A549 (cell line): ENCODE measurements around the gene RAPGEF4. TPM values are rescaled to one million over a fixed set of nuclear protein-coding genes. Genes with fewer than 3 reads are reported as not detected.

Experiments used
- ATAC-seq, 2 experiments: fragments of 200-7000 bp in 1 of 2; fragments of >200 bp in 1 of 2; cut with Nextera tagmentation in 1 of 2; cut with Tn5 transposase in 1 of 2; 3 replicates each; pipeline versions ENCODE4 v1.8.0 to v1.9.1; 2018 to 2020; ENCODE audit warnings: mild to moderate bottlenecking in 1 of 2, moderate library complexity in 1 of 2
- CTCF ChIA-PET: fragments of 300-600 bp; sonication (Branson Sonifier 250); formaldehyde crosslinking; extraction: SDS; loops from one replicate; lab custom pipeline; 2021; ENCODE audit warnings: antibody characterized with exemption, inconsistent platforms; lab: Yijun Ruan, JAX
- POLR2A ChIA-PET: fragments of 350-600 bp; formaldehyde crosslinking; extraction: SDS; loops from one replicate; lab custom pipeline; 2021; ENCODE audit warnings: antibody characterized with exemption, inconsistent platforms; lab: Yijun Ruan, JAX
- DNase-seq, 2 experiments: peaks; one replicate each; pipeline versions ENCODE4 v3.0.0 to v3.0.0-alpha.2; 2011 to 2016; ENCODE audit warnings: low read depth in 1 of 2, low spot score in 1 of 2
- FAIRE-seq: peaks from 2 replicates; lab custom pipeline; 2011; peaks lifted over from hg19 to GRCh38; lab: Jason Lieb, UNC
- H3K27ac ChIP-seq, 2 experiments: fragments of >200 bp; sonication (Bioruptor Twin); formaldehyde crosslinking; 3 replicates each; pipeline ENCODE4 v1.5.1; 2016 to 2017
- H3K4me1 ChIP-seq: fragments of >200 bp; sonication (Bioruptor Twin); formaldehyde crosslinking; 3 replicates; pipeline ENCODE4 v1.6.1; 2016
- H3K4me2 ChIP-seq: fragments of >200 bp; sonication (Bioruptor Twin); formaldehyde crosslinking; 3 replicates; pipeline ENCODE4 v1.6.1; 2016
- H3K4me3 ChIP-seq: fragments of >200 bp; sonication (Bioruptor Twin); formaldehyde crosslinking; 3 replicates; pipeline ENCODE4 v1.5.1; 2016
- H3K9me3 ChIP-seq: fragments of >200 bp; sonication (Bioruptor Twin); formaldehyde crosslinking; 3 replicates; pipeline ENCODE4 v1.6.1; 2016
- BHLHE40 ChIP-seq: IDR thresholded peaks from 2 replicates; pipeline ENCODE4 v1.6.1; 2012; ENCODE audit warnings: low read depth, low read length, inconsistent platforms
- CBX2 ChIP-seq: fragments of 200-600 bp; sonication (generic); IDR thresholded peaks from 2 replicates; pipeline ENCODE4 v1.6.1; 2016; ENCODE audit warnings: low read depth, mild to moderate bottlenecking, borderline replicate concordance
- CEBPB ChIP-seq, 2 experiments: fragments of >200 bp in 1 of 2; sonication (Bioruptor Twin) in 1 of 2; formaldehyde crosslinking in 1 of 2; IDR thresholded peaks; 2 replicates each; pipeline ENCODE4 v1.6.1; 2012 to 2016
- EHMT2 ChIP-seq: fragments of 200-600 bp; sonication (generic); IDR thresholded peaks from 2 replicates; pipeline ENCODE4 v1.6.1; 2016; ENCODE audit warnings: antibody characterized with exemption, low read depth, mild to moderate bottlenecking, moderate library complexity
- FOSL2 ChIP-seq, 2 experiments: fragments of 450-650 bp in 1 of 2; fragments of >200 bp in 1 of 2; sonication (Bioruptor Twin) in 1 of 2; formaldehyde crosslinking; IDR thresholded peaks; 2 replicates each; pipeline versions ENCODE4 v1.5.0 to v1.6.1; 2016 to 2020; ENCODE audit warnings: mild to moderate bottlenecking in 1 of 2, moderate library complexity in 1 of 2
- GATA3 ChIP-seq: IDR thresholded peaks from 2 replicates; pipeline ENCODE4 v1.6.1; 2012; ENCODE audit warnings: borderline replicate concordance
- JUN ChIP-seq, 2 experiments: fragments of >200 bp; sonication (Bioruptor Twin); formaldehyde crosslinking; IDR thresholded peaks; 2 replicates in 1 of 2; 3 replicates in 1 of 2; pipeline ENCODE4 v1.6.1; 2016 to 2017
- JUNB ChIP-seq: fragments of >200 bp; sonication (Bioruptor Twin); formaldehyde crosslinking; IDR thresholded peaks from 2 replicates; pipeline ENCODE4 v1.6.1; 2016
- KDM5A ChIP-seq: fragments of 200-600 bp; sonication (generic); IDR thresholded peaks from 2 replicates; pipeline ENCODE4 v1.6.1; 2016; ENCODE audit warnings: antibody characterized with exemption, mild to moderate bottlenecking
- NPAS2 ChIP-seq: fragments of 250-450 bp; sonication (Bioruptor Pico); IDR thresholded peaks from 2 replicates; pipeline ENCODE4 v1.8.0; 2022; ENCODE audit warnings: mild to moderate bottlenecking, moderate library complexity, borderline replicate concordance
- POLR2A ChIP-seq: IDR thresholded peaks from 2 replicates; pipeline ENCODE4 v1.6.1; 2012; ENCODE audit warnings: mild to moderate bottlenecking, low read length
- RAD21 ChIP-seq, 2 experiments: fragments of >200 bp in 1 of 2; sonication (Bioruptor Twin) in 1 of 2; formaldehyde crosslinking in 1 of 2; IDR thresholded peaks in 1 of 2; conservative IDR thresholded peaks in 1 of 2; 2 replicates in 1 of 2; 3 replicates in 1 of 2; pipeline ENCODE4 v1.6.1; 2012 to 2018; ENCODE audit warnings: inconsistent platforms in 1 of 2
- ZC3H11A ChIP-seq: fragments of 450-650 bp; IDR thresholded peaks from 2 replicates; pipeline ENCODE4 v1.6.1; 2014; ENCODE audit warnings: antibody characterized with exemption, mild to moderate bottlenecking
- ZFP36 ChIP-seq: fragments of 450-650 bp; IDR thresholded peaks from 2 replicates; pipeline ENCODE4 v1.6.1; 2014; ENCODE audit warnings: borderline replicate concordance; ENCODE audit not compliant: partially characterized antibody
- ZNF302 ChIP-seq: fragments of 250-450 bp; sonication (Bioruptor Pico); IDR thresholded peaks from 2 replicates; pipeline ENCODE4 v1.9.0; 2021; ENCODE audit warnings: inconsistent platforms, mild to moderate bottlenecking, moderate library complexity
- WGBS: methylation state at CpG from one replicate; pipeline ENCODE4 v1.1.6; 2017; ENCODE audit errors: missing lambda C conversion rate; 5-methylcytosine and 5-hydroxymethylcytosine counted together
- polyA plus RNA-seq, 4 experiments: library from polyadenylated mRNA; depleted of rRNA in 3 of 4; stranded (reverse); fragments of >200 nt; fragmentation: RNase III in 1 of 4; extraction: RNeasy Plus Mini Kit Qiagen cat#74134 plus additional on column Dnase treatment in 1 of 4; gene quantifications; 2 replicates in 3 of 4; 3 replicates in 1 of 4; pipeline ENCODE4 v1.2.3, GENCODE V29; 2011 to 2017
- TF ChIP-seq, protein P1 (sequence below): fragments of >200 bp; sonication (Bioruptor Twin); formaldehyde crosslinking; IDR thresholded peaks from 3 replicates; pipeline ENCODE4 v1.5.1; 2016
- TF ChIP-seq, protein P2 (sequence below): IDR thresholded peaks from 2 replicates; pipeline ENCODE4 v1.6.1; 2012
- TF ChIP-seq, protein P3 (sequence below): fragments of 200-600 bp; sonication (generic); IDR thresholded peaks from 2 replicates; pipeline ENCODE4 v1.6.1; 2016; ENCODE audit warnings: antibody characterized with exemption, mild to moderate bottlenecking, moderate library complexity
- TF ChIP-seq, protein P4 (sequence below): IDR thresholded peaks from 2 replicates; pipeline ENCODE4 v1.6.1; 2012

Gene RAPGEF4
- polyA plus RNA-seq, 2 of the 4 experiments (the other 2 are of a cell fraction), result 0.18 to 1.1 TPM

GRCh38 chr2:173077506-173078177 is 342.0 kb downstream of the RAPGEF4 start:
- Histone ChIP-seq H3K27ac (peak overlapping the region; percentile 73 to 98), H3K4me2 (peak overlapping the region; percentile 98), H3K9me3 (no peaks in the 10 kb centered on the region), H3K4me3 (peak overlapping the region; percentile 88), H3K4me1 (peaks cover 37% of the 10 kb centered on the region)
- FAIRE-seq (no peak), ATAC-seq (no peak), DNase-seq (no peak)
- ChIA-PET POLR2A (interaction anchor here (1.2 to 1.3 kb wide), 2 partner anchors 28 to 82 kb away, joined by 4 read pairs; no protein-coding TSS in a partner anchor), CTCF (interaction anchor here (2.5 to 2.8 kb wide), 2 partner anchors 50 to 132 kb away, joined by 11 to 18 read pairs; no protein-coding TSS in a partner anchor)
- TF ChIP-seq, protein P1, sequence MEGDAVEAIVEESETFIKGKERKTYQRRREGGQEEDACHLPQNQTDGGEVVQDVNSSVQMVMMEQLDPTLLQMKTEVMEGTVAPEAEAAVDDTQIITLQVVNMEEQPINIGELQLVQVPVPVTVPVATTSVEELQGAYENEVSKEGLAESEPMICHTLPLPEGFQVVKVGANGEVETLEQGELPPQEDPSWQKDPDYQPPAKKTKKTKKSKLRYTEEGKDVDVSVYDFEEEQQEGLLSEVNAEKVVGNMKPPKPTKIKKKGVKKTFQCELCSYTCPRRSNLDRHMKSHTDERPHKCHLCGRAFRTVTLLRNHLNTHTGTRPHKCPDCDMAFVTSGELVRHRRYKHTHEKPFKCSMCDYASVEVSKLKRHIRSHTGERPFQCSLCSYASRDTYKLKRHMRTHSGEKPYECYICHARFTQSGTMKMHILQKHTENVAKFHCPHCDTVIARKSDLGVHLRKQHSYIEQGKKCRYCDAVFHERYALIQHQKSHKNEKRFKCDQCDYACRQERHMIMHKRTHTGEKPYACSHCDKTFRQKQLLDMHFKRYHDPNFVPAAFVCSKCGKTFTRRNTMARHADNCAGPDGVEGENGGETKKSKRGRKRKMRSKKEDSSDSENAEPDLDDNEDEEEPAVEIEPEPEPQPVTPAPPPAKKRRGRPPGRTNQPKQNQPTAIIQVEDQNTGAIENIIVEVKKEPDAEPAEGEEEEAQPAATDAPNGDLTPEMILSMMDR, result no peak
- TF ChIP-seq CEBPB (IDR thresholded peaks at IDR 0.05) (peak; percentile 2 to 11; a peak in 1 of 4 replicates), POLR2A (no peak), CBX2 (no peak), KDM5A (no peak), EHMT2 (no peak)
- WGBS, result 8% methylated on average over 5 of the region's 5 CpGs

- peak overlapping the region; percentile 73 to 98; a peak in 4 of 6 replicates for H3K27ac ChIP-seq
- 77% methylated on average over 3 of the region's 3 CpGs for WGBS
- POLR2A ChIA-PET, result interaction anchor here (0.6 to 1.2 kb wide), 2 partner anchors 30 to 862 kb away, joined by 4 read pairs; no protein-coding TSS in a partner anchor
- no peak for FAIRE-seq
- peaks cover 52% of the 10 kb centered on the region for H3K4me1 ChIP-seq
- DNase-seq, result no peak
- CTCF ChIA-PET, result interaction anchor here (0.6 to 2.8 kb wide), 5 partner anchors 18 to 159 kb away, joined by 3 to 18 read pairs (median 3); no protein-coding TSS in a partner anchor
- H3K9me3 ChIP-seq, result no peaks in the 10 kb centered on the region
- no peak for ATAC-seq
- TF ChIP-seq ZC3H11A, result no peak
- TF ChIP-seq ZNF302 (CRISPR knock-in tag), result no peak
- H3K4me3 ChIP-seq, result no peak overlapping the region
- H3K4me2 ChIP-seq, result peak overlapping the region; percentile 98
These were observed 343.5 kb downstream of the RAPGEF4 start for GRCh38 chr2:173079141-173079540.

DNA sequence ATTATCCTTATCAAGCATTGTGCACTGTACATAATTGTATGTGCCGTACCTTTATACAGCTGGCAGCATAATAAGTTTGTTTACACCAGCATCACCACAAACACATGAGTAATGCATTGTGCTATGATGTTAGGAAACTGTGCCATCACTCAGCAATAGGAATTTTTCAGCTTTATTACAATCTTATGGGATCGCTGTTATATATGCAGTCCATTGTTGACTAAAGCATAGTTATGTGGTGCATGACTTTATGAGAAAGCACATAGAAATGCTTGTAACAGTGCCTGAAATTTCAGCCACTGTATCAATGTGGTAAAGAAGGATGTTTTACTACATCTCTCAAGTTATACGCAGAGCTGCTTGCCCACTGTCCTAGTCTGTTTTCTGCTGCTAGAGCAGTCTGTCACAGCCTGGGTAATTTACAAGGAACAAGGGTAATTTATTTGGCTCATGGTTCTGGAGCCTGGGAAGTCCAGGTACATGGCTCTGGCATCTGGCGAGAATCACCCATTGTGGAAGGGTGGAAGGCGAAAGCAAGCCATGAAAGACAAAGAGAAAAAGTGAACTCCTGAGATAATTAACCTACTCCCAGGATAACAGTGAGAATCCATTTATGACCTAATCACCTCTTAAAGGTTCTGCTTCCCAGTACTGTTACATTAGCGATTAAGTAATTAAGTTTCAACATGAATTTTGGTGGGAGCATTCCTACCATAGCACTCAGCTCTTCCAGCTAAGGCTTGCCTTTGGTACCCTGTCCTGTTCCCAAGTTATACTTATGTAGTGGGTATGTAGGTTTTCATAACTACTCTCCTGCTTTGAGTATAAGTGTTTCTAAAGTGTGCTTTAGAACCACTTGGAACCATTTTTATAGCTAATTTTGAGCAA is 344.6 kb downstream of the RAPGEF4 start:
- POLR2A ChIA-PET, result no interaction called here
- peak overlapping the region; percentile 98 for H3K4me2 ChIP-seq
- peaks cover 60% of the 10 kb centered on the region for H3K4me1 ChIP-seq
- 54% methylated on average over 6 of the region's 6 CpGs for WGBS
- peak overlapping the region; percentile 48 to 69 for H3K27ac ChIP-seq
- no peaks in the 10 kb centered on the region for H3K9me3 ChIP-seq
- TF ChIP-seq BHLHE40, result no peak
- TF ChIP-seq, protein P2, sequence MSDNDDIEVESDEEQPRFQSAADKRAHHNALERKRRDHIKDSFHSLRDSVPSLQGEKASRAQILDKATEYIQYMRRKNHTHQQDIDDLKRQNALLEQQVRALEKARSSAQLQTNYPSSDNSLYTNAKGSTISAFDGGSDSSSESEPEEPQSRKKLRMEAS, result peak; percentile 57
- TF ChIP-seq, protein P3, sequence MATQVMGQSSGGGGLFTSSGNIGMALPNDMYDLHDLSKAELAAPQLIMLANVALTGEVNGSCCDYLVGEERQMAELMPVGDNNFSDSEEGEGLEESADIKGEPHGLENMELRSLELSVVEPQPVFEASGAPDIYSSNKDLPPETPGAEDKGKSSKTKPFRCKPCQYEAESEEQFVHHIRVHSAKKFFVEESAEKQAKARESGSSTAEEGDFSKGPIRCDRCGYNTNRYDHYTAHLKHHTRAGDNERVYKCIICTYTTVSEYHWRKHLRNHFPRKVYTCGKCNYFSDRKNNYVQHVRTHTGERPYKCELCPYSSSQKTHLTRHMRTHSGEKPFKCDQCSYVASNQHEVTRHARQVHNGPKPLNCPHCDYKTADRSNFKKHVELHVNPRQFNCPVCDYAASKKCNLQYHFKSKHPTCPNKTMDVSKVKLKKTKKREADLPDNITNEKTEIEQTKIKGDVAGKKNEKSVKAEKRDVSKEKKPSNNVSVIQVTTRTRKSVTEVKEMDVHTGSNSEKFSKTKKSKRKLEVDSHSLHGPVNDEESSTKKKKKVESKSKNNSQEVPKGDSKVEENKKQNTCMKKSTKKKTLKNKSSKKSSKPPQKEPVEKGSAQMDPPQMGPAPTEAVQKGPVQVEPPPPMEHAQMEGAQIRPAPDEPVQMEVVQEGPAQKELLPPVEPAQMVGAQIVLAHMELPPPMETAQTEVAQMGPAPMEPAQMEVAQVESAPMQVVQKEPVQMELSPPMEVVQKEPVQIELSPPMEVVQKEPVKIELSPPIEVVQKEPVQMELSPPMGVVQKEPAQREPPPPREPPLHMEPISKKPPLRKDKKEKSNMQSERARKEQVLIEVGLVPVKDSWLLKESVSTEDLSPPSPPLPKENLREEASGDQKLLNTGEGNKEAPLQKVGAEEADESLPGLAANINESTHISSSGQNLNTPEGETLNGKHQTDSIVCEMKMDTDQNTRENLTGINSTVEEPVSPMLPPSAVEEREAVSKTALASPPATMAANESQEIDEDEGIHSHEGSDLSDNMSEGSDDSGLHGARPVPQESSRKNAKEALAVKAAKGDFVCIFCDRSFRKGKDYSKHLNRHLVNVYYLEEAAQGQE, result no peak
- peak in 1 of 2 experiments; percentile 81; a peak in 2 of 4 replicates for TF ChIP-seq CEBPB (IDR thresholded peaks at IDR 0.05)
- TF ChIP-seq, protein P4, sequence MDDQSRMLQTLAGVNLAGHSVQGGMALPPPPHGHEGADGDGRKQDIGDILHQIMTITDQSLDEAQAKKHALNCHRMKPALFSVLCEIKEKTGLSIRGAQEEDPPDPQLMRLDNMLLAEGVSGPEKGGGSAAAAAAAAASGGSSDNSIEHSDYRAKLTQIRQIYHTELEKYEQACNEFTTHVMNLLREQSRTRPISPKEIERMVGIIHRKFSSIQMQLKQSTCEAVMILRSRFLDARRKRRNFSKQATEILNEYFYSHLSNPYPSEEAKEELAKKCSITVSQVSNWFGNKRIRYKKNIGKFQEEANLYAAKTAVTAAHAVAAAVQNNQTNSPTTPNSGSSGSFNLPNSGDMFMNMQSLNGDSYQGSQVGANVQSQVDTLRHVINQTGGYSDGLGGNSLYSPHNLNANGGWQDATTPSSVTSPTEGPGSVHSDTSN, result 0 out of 2 replicates have a peak, but pooled peaks have one; percentile 37
- TF ChIP-seq JUN (IDR thresholded peaks at IDR 0.05), result peak in 1 of 2 experiments; percentile 34; a peak in 1 of 5 replicates
- TF ChIP-seq RAD21 (conservative IDR thresholded peaks at IDR 0.05 in 1 of 2, IDR thresholded peaks at IDR 0.05 in 1 of 2), result peak in 1 of 2 experiments; percentile 16; a peak in 1 of 5 replicates
- peak; percentile 45 for TF ChIP-seq JUNB
- TF ChIP-seq ZFP36, result no peak
- TF ChIP-seq GATA3, result peak; percentile 86
- no peak for TF ChIP-seq NPAS2 (CRISPR knock-in tag)
- TF ChIP-seq FOSL2 (IDR thresholded peaks at IDR 0.05), result 0 out of 2 replicates have a peak, but pooled peaks have one; percentile 23
- peak; percentile 90 for TF ChIP-seq FOSL2 (CRISPR knock-in tag; IDR thresholded peaks at IDR 0.05)
- no peak overlapping the region for H3K4me3 ChIP-seq
- CTCF ChIA-PET, result interaction anchor here (0.6 to 1.8 kb wide), 7 partner anchors 15 to 405 kb away, joined by 3 to 11 read pairs (median 3); no protein-coding TSS in a partner anchor
- peak in 1 of 2 experiments; percentile 66 for DNase-seq
- FAIRE-seq, result no peak
- ATAC-seq, result peak in 1 of 2 experiments; percentile 60; a peak in 3 of 6 replicates
